Measurements from ENCODE around the gene ICA1L.
"Not testable (repeated sequence)": the region's sequence is repeated elsewhere in the genome, so short reads cannot be mapped to it uniquely, and the experiment has no call there.

The ICA1L gene

DNA sequence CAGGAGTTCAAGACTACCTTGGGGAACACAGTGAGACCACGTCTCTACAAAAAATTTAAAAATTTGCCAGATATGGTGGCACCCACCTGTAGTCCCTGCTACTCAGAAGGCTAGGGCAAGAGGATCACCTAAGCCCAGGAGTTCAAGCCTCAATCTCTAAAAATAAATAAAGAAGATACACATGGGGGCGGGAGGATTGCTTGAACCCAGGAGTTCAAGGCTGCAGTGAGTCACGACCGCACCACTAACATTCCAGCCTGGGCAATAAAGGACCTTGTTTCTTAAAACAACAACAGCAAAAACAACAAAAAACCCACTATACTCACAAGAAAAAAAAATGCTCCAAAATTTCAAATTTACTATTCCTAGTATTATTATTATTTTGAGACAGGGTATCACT is 10.0 kb upstream of the ICA1L start:
- CTCF ChIA-PET: no interaction called here

GRCh38 chr2:202877699-202878098 is 6.1 kb upstream of the ICA1L start:
- CTCF ChIA-PET: no interaction called here
- POLR2A ChIA-PET: no interaction called here
- no peak for DNase-seq (ENCODE audit: extremely low spot score)
- TF ChIP-seq SUZ12 (IDR thresholded peaks at IDR 0.05) (no peak), TARDBP (IDR thresholded peaks at IDR 0.05) (no peak), ELF4 (IDR thresholded peaks at IDR 0.05) (no peak), SP1 (IDR thresholded peaks at IDR 0.05) (no peak), LEF1 (IDR thresholded peaks at IDR 0.05; ENCODE audit: borderline replicate concordance) (no peak), HDGF (IDR thresholded peaks at IDR 0.05; ENCODE audit: borderline replicate concordance) (no peak), NFRKB (IDR thresholded peaks at IDR 0.05) (no peak), FOXK2 (IDR thresholded peaks at IDR 0.05) (no peak), CTBP1 (IDR thresholded peaks at IDR 0.05; ENCODE audit: borderline replicate concordance) (no peak), ZNF384 (IDR thresholded peaks at IDR 0.05) (no peak), ARNT (IDR thresholded peaks at IDR 0.05) (no peak), FOXM1 (IDR thresholded peaks at IDR 0.05; ENCODE audit: borderline replicate concordance) (no peak)
- TF ChIP-seq, protein P1, sequence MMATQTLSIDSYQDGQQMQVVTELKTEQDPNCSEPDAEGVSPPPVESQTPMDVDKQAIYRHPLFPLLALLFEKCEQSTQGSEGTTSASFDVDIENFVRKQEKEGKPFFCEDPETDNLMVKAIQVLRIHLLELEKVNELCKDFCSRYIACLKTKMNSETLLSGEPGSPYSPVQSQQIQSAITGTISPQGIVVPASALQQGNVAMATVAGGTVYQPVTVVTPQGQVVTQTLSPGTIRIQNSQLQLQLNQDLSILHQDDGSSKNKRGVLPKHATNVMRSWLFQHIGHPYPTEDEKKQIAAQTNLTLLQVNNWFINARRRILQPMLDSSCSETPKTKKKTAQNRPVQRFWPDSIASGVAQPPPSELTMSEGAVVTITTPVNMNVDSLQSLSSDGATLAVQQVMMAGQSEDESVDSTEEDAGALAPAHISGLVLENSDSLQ (IDR thresholded peaks at IDR 0.05): no peak

More for the DNA sequence above, 10.0 kb upstream of the ICA1L start:
- no peak for DNase-seq (ENCODE audit: extremely low spot score)
- no peak for TF ChIP-seq ZNF384 (IDR thresholded peaks at IDR 0.05)
- no peak for TF ChIP-seq L3MBTL2 (conservative IDR thresholded peaks at IDR 0.05)
- TF ChIP-seq FOXA1 (IDR thresholded peaks at IDR 0.05): no peak
- no peak for TF ChIP-seq CTBP1 (IDR thresholded peaks at IDR 0.05; ENCODE audit: borderline replicate concordance)
- no peak for TF ChIP-seq ARNT (IDR thresholded peaks at IDR 0.05)
- TF ChIP-seq, protein P1 (IDR thresholded peaks at IDR 0.05): no peak
- no peak for TF ChIP-seq LEF1 (IDR thresholded peaks at IDR 0.05; ENCODE audit: borderline replicate concordance)
- TF ChIP-seq SUZ12 (IDR thresholded peaks at IDR 0.05): no peak
- no peak for TF ChIP-seq FOXK2 (IDR thresholded peaks at IDR 0.05)
- no peak for TF ChIP-seq TARDBP (IDR thresholded peaks at IDR 0.05)
- no peak for TF ChIP-seq NFRKB (IDR thresholded peaks at IDR 0.05)
- TF ChIP-seq SP1 (IDR thresholded peaks at IDR 0.05): no peak
- TF ChIP-seq BHLHE40 (IDR thresholded peaks at IDR 0.05; ENCODE audit: borderline replicate concordance): no peak
- TF ChIP-seq FOXM1 (IDR thresholded peaks at IDR 0.05; ENCODE audit: borderline replicate concordance): no peak
- no peak for TF ChIP-seq ELF4 (IDR thresholded peaks at IDR 0.05)
- no peak for TF ChIP-seq HDGF (IDR thresholded peaks at IDR 0.05; ENCODE audit: borderline replicate concordance)
- POLR2A ChIA-PET: no interaction called here

DNA sequence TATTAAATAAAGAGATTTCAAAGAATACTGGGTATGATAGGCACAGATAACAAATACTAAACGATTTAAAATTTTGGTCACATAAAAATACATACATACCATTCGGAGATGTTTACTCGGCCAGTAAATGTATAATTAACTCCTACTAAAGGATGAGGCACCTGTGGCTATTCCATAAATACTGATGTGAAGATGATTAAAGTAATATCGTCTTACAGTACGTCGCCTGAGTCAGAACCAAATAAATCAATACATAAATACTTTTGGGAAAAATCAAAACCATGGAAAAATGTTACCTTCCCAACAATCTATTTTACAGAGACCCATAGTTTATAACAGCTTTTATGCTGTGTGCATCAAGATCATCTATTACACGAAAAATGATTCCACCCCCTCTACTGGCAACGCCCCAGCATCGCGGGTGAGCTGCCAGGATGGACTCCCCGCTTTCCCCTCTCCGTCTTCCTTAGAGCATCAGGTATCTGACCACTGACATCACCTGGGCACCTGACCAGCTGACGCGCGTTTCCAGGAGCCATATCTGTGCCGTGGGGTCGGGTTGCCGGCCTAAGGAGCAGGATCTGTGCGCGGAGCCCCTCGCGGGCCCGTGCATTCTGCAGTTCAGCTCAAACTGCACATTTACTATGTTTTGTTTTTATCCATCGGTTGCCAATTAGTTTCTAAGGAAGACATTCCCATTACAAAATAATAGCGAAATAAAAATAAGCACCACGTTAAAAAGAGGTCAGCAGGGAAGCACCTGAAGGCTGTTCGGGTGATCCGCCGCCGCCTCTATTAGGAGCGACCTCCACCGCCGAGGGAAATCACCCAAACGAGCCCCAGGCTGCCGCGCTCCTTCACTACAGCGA is 901 bp downstream of the ICA1L start:
- POLR2A ChIA-PET: interaction anchor here (1.2 to 2.1 kb wide), 3 partner anchors 41 to 282 kb away, joined by 3 to 6 read pairs (median 3); partner anchors contain the start of genes CARF and WDR12
- peak; percentile 64 for DNase-seq (ENCODE audit: extremely low spot score)

GRCh38 chr2:202861987-202862386 is 9.6 kb downstream of the ICA1L start:
- ChIA-PET POLR2A (no interaction called here), CTCF (no interaction called here)
- no peak for DNase-seq (ENCODE audit: extremely low spot score)
- TF ChIP-seq FOXK2 (IDR thresholded peaks at IDR 0.05) (no peak), FOXM1 (IDR thresholded peaks at IDR 0.05; ENCODE audit: borderline replicate concordance) (no peak), ARNT (IDR thresholded peaks at IDR 0.05) (no peak), NFRKB (IDR thresholded peaks at IDR 0.05) (no peak), ELF4 (IDR thresholded peaks at IDR 0.05) (no peak), SP1 (IDR thresholded peaks at IDR 0.05) (no peak), TARDBP (IDR thresholded peaks at IDR 0.05) (no peak), SUZ12 (IDR thresholded peaks at IDR 0.05) (no peak), BHLHE40 (IDR thresholded peaks at IDR 0.05; ENCODE audit: borderline replicate concordance) (no peak), L3MBTL2 (conservative IDR thresholded peaks at IDR 0.05) (no peak)

More for the DNA sequence above, 901 bp downstream of the ICA1L start:
- no peak for TF ChIP-seq SUZ12 (IDR thresholded peaks at IDR 0.05)
- no peak for TF ChIP-seq NFRKB (IDR thresholded peaks at IDR 0.05)
- TF ChIP-seq FOXK2 (IDR thresholded peaks at IDR 0.05): no peak
- TF ChIP-seq ZNF384 (IDR thresholded peaks at IDR 0.05): no peak
- no peak for TF ChIP-seq L3MBTL2 (conservative IDR thresholded peaks at IDR 0.05)
- no peak for TF ChIP-seq HDGF (IDR thresholded peaks at IDR 0.05; ENCODE audit: borderline replicate concordance)
- no peak for TF ChIP-seq FOXM1 (IDR thresholded peaks at IDR 0.05; ENCODE audit: borderline replicate concordance)
- 0 out of 2 replicates have a peak, but pooled peaks have one; percentile 31 for TF ChIP-seq CTBP1 (IDR thresholded peaks at IDR 0.05; ENCODE audit: borderline replicate concordance)
- no peak for TF ChIP-seq BHLHE40 (IDR thresholded peaks at IDR 0.05; ENCODE audit: borderline replicate concordance)
- TF ChIP-seq ARNT (IDR thresholded peaks at IDR 0.05): no peak
- no peak for TF ChIP-seq FOXA1 (IDR thresholded peaks at IDR 0.05)
- TF ChIP-seq, protein P1 (IDR thresholded peaks at IDR 0.05): peak; percentile 1; the same call in 1 of the 2 replicates
- CTCF ChIA-PET: interaction anchor here (0.7 to 1.2 kb wide), 3 partner anchors 18 to 282 kb away, joined by 3 to 5 read pairs (median 4); no protein-coding TSS in a partner anchor

- TF ChIP-seq FOXA1 (IDR thresholded peaks at IDR 0.05) (no peak), ELF4 (IDR thresholded peaks at IDR 0.05) (no peak), L3MBTL2 (conservative IDR thresholded peaks at IDR 0.05) (no peak), SUZ12 (IDR thresholded peaks at IDR 0.05) (no peak), FOXM1 (IDR thresholded peaks at IDR 0.05; ENCODE audit: borderline replicate concordance) (no peak), LEF1 (IDR thresholded peaks at IDR 0.05; ENCODE audit: borderline replicate concordance) (no peak), ARNT (IDR thresholded peaks at IDR 0.05) (no peak), HDGF (IDR thresholded peaks at IDR 0.05; ENCODE audit: borderline replicate concordance) (no peak), SP1 (IDR thresholded peaks at IDR 0.05) (no peak), FOXK2 (IDR thresholded peaks at IDR 0.05) (no peak), CTBP1 (IDR thresholded peaks at IDR 0.05; ENCODE audit: borderline replicate concordance) (no peak), TARDBP (IDR thresholded peaks at IDR 0.05) (no peak), NFRKB (IDR thresholded peaks at IDR 0.05) (no peak), ZNF384 (IDR thresholded peaks at IDR 0.05) (no peak), BHLHE40 (IDR thresholded peaks at IDR 0.05; ENCODE audit: borderline replicate concordance) (no peak)
- TF ChIP-seq, protein P1 (IDR thresholded peaks at IDR 0.05): no peak
- ChIA-PET CTCF (no interaction called here), POLR2A (no interaction called here)
- DNase-seq (ENCODE audit: extremely low spot score): no peak
Measured at GRCh38 chr2:202858601-202859000, 13.0 kb downstream of the ICA1L start.

- POLR2A ChIA-PET; DNase-seq (ENCODE audit: extremely low spot score); CTCF ChIA-PET: not testable (repeated sequence)
Measured at GRCh38 chr2:202849343-202849742, 22.2 kb downstream of the ICA1L start.

Measured in HEK293T (cell line).